Dermis blood vessel endothelial cell (primary cell): ENCODE measurements around the gene ATG7. TPM values are rescaled to one million over a fixed set of nuclear protein-coding genes. Genes with fewer than 3 reads are reported as not detected.
A peak's percentile ranks its signal among the peaks of the same experiment; 100 is the strongest.

ENCODE experiments used
- DNase-seq: peaks from one replicate; pipeline ENCODE4 v3.0.0; 2010
- total RNA-seq: library from RNA; depleted of rRNA; stranded (reverse); fragments of >200 nt; gene quantifications from 2 replicates; pipeline ENCODE4 v1.2.3, GENCODE V29; 2014

ATG7 gene
- total RNA-seq, 1 donor from 2014 or later, result 102 TPM

GRCh38 chr3:11541321-11542303 is 269.4 kb downstream of the ATG7 start:
- DNase-seq, result no peak

GRCh38 chr3:11542551-11542950 is 270.4 kb downstream of the ATG7 start:
- DNase-seq, result no peak

- DNase-seq, result no peak
These were observed 271.1 kb downstream of the ATG7 start for GRCh38 chr3:11543141-11543947.

GRCh38 chr3:11543948-11544387 is 271.8 kb downstream of the ATG7 start:
- no peak for DNase-seq

- no peak for DNase-seq
These were observed 272.4 kb downstream of the ATG7 start for GRCh38 chr3:11544412-11545181.

GRCh38 chr3:11545186-11545851 is 273.1 kb downstream of the ATG7 start:
- no peak for DNase-seq

- DNase-seq, result no peak
These were observed 274.6 kb downstream of the ATG7 start for GRCh38 chr3:11546657-11547302.

- DNase-seq, result no peak
These were observed 275.3 kb downstream of the ATG7 start for GRCh38 chr3:11547498-11547897.

- DNase-seq, result peak; percentile 87
These were observed 276.5 kb downstream of the ATG7 start for GRCh38 chr3:11548721-11549131.

GRCh38 chr3:11549580-11550140 is 277.5 kb downstream of the ATG7 start:
- DNase-seq, result no peak

- DNase-seq, result no peak
These were observed 278.8 kb downstream of the ATG7 start for GRCh38 chr3:11551036-11551435.

GRCh38 chr3:11552289-11553264 is 280.4 kb downstream of the ATG7 start:
- DNase-seq, result no peak

GRCh38 chr3:11553436-11554235 is 281.4 kb downstream of the ATG7 start:
- no peak for DNase-seq

- no peak for DNase-seq
These were observed 282.0 kb downstream of the ATG7 start for GRCh38 chr3:11554236-11554610.

GRCh38 chr3:11554666-11555065 is 282.5 kb downstream of the ATG7 start:
- DNase-seq, result no peak

GRCh38 chr3:11555211-11555782 is 283.1 kb downstream of the ATG7 start:
- no peak for DNase-seq

- DNase-seq, result no peak
These were observed 283.9 kb downstream of the ATG7 start for GRCh38 chr3:11555881-11556633.
